HG02610 (cell line): ENCODE results near the gene RNF11.
A peak's percentile ranks its signal among the peaks of the same experiment; 100 is the strongest.

Source experiments
- ATAC-seq: cut with Tn5 transposase; IDR thresholded peaks from one replicate; pipeline ENCODE4 v1.9.1; 2021; ENCODE audit warnings: mild to moderate bottlenecking, moderate library complexity; ENCODE audit not compliant: unreplicated experiment

The RNF11 gene

DNA sequence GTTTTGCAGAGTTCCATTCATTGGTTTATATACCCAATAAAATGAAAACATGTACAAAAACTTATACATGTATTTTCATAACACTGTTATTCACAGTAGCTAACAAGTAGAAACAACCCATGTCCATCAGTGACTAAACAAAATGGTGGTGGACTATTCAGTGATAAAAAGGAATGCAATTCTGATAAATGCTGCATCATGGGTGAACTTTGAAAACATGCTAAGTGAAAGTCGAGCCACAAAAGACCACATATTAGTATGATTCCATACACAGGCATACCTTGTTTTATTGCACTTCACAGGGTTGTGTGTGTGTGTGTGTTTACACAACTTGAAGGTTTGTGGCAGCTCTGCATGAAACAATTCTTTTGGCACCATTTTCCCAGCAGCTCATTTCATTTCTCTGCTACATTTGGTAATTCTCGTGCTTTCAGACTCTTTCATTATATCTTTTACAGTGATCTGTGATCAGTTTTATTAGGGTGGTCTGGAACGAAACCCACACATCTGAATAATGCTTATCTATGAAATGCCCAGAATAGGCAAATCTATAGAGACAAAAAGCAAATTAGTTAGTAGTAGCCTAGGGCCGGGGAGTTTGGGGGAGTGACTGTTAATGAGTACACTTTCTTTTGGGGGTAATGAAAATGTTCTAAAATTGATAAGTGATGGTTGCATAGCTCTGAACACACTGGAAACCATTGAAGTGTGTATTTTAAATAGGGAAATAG is 27.2 kb downstream of the RNF11 start:
- no peak for ATAC-seq

- ATAC-seq: no peak
Measured at GRCh38 chr1:51264451-51264850, 28.4 kb downstream of the RNF11 start.

DNA sequence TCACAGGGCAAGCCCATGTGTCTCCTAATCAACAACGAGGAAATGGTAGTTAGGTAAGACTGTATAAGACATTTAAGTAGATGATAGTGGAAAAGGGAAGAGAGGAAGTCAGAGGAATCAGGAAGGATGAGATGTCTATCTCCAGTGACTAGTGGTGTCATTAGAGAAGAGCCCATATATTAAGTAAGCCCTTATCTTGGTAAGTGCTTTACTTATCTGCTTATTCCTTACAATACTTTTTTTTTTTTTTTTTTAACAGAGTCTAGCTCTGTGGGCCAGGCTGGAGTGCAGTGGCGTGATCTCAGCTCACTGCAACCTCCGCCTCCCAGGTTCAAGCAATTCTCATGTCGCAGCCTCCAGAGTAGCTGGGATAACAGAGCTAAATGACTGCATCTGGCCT is 29.5 kb downstream of the RNF11 start:
- no peak for ATAC-seq

DNA sequence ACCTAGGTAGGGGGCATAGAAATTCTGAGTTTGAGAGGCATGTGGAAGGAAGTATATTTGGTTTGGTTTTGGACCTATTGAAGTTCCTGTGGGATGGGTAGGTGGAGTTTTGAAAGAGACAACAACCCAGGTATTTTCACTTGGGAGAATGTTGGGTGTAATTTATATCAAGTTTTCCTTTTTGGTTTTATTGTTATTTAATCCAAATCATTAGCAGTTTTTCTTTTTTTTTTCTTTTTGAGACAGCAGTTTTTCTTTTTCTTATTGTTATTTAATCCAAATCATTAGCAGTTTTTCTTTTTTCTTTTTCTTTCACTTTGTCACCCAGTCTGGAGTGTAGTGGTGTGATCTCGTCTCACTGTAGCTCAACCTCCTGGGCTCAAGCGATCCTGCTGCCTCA is 30.1 kb downstream of the RNF11 start:
- no peak for ATAC-seq

GRCh38 chr1:51266791-51267190 is 30.7 kb downstream of the RNF11 start:
- no peak for ATAC-seq

DNA sequence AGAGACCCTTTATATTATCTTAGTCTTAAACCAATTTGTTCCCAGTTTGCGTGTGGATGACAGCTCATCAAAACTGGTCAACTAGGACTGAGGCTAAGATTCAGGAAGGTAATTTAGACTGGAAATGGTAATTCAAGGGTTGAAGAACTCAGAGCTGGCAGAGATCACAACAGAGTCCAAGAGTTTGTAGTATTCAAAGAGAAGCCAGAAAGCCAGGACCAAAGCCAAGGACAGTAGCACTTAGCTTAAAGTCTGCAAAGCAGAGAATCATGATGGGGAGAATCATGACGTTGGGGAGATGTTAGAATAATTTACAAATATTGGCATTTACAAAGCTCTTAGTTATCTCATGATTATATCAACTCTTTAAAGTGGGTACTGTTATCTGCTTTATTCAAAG is 32.6 kb downstream of the RNF11 start:
- ATAC-seq: no peak

DNA sequence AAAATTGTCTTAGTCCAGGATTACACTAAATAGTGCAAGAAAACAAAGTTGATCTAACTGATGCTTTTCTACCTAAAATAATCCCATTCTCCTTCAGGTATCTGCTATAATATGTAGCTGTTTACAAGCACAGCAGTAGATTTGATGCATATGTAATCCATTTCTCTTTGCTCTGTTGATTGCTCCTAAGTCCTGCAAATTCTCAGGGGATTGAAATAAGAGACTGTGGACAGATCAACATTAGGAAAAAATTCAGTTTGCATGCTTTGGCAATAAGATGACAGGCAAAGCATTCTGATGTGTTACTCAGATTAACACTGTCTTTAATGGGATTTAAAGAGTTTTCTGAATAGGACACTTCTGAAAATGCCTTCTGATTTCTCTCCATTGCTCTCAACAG is 34.7 kb downstream of the RNF11 start:
- ATAC-seq: no peak

DNA sequence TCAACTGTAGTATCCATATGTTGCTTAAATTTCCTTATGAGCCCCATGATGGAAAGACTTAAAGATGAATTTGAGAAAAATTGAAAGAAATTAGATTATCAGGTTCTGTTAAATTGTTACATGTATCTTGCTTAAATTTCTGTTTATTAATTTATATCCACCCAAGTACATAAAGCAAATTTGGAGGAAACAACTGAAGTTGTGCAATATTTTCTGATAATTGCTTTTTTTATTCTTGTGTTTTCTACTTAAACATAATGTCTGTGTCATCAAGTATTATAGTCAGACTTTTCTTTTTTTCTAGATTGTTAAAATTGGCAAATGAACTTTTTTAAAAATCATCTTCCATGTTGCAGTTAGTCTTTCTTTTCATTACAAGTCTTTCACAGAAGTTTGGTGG is 36.8 kb downstream of the RNF11 start:
- ATAC-seq: no peak

DNA sequence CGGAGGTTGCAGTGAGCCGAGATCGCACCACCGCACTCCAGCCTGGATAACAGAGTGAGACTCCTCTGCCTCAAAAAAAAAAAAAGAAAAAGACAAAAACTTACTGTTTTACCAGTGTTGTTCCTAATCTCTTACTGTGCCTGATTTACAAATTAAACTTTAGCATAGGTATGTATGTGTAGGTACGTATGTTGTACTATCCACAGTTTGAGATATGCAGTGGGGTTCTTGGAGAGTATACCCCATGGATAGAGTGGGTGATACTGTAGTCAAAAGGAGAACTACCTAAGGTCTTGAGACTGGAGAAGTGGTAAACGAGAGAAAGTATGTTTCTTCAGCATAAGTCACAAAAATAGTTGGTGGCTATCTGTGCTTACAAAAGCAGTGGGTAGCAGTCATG is 38.6 kb downstream of the RNF11 start:
- no peak for ATAC-seq

DNA sequence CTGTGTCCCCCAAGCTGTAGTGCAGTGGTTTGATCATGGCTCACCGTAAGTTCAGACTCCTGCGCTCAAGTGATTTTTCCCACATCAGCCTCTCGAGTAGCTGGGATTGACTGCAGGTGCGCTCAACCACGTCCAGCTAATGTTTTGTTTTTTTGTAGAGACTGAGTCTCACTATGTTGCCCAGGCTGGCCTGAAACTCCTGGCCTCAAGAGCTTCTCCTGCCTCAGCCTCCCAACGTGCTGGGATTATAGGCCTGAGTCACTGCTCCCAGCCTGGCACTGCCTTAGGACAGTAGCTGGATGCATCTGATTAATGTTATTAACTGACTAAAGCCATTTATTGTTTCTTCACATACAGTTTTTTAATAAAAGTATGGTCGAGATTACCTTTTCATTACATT is 40.2 kb downstream of the RNF11 start:
- ATAC-seq: no peak

- no peak for ATAC-seq
Measured at GRCh38 chr1:51280321-51280978, 44.4 kb downstream of the RNF11 start.

- ATAC-seq: no peak
Measured at GRCh38 chr1:51281807-51282206, 45.7 kb downstream of the RNF11 start.

DNA sequence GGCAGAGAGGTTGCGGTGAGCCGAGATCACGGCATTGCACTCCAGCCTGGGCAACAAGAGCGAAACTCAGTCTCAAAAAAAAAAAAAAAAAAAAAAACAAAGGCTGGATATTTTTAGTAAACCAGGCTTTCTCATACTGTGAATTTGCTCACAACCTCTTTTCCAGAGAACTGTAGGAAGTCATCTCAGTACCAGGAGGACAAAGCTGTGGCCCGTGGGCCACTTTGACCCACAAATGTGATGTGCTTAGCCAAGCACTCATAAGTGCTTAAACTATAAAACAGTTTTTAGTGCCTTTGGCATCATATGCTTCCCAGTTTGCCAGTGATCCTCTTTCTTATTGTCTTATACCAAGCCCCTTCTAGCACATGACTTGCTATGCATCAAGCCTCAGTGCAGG is 46.5 kb downstream of the RNF11 start:
- ATAC-seq: no peak

- no peak for ATAC-seq
Measured at GRCh38 chr1:51283979-51284378, 47.9 kb downstream of the RNF11 start.

GRCh38 chr1:51284487-51284954 is 48.4 kb downstream of the RNF11 start:
- peak; percentile 41 for ATAC-seq

DNA sequence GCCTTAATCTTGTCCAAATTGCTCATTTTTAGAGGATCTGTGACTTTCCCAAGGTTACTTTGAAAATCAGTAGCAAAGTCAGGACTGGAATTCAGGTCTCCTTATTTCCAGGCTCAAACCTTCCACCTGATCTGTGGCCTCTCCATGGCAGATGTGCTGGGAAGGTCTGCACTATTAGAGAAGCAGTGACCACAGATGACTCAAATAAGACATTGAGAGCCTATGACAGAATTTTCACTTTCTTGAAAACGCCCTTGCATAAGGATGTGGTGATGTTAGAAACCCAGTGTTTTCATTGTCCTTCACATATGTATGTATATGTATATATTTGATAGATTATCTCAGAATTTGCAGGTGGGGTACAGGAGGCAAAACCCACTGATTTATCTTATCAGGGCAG is 49.0 kb downstream of the RNF11 start:
- peak; percentile 97 for ATAC-seq

DNA sequence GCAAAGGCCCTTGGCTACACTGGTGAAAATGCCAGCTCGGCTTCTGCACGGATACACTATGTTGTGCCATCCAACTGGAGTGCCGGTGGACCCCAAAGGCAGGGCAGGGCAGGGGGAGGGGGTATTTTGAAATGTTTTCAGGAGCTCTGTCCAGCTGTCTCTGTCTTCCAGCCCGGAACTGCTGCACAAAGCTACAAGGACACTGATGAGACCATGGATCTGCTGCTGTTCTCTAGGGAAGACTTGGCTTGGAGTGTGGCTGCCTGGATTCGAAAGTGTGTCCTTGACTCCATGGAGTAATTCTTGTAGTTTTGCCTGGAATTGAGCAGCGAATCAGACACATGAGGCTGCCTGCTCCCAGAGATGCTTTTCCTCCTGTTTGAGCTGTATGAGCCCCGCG is 51.9 kb downstream of the RNF11 start:
- no peak for ATAC-seq

GRCh38 chr1:51288578-51288977 is 52.5 kb downstream of the RNF11 start:
- no peak for ATAC-seq

DNA sequence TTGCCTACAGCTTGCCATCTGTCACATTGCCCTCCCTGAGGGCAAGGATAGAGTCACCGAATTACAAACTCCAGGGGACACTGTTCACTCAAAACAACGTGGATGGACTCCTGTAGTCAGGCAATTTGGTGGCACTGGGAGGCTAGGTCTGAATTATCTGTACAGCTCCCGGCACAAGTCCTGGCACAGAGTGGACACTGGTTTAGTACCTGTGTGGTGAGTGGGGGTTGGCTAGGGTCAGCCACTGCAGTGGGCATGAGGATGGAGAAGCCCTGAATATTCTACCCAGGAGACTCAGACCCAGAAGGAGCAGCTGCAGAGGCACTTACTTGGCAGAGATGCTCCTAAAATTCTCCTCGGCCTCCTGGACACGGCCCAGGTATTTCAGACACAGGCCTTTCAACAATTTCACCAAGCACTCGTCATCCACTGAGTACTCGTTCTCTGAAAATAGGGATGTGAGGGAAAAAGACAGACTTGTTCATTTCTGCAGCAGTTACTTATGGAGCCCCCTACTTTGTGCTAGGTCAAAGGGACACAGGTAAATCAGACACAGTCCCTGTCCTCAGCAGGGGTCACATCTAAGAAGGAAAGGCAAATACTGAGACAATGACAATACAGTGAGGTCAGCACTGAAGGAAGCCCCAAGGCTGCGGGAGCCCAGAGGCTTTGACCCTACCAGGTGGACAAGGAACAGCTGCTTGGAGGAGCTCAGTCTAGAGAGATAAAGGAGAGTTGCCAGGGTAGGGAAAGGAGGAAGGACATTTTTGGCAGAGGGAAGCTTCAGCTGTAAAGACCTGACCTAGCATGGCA is 53.8 kb downstream of the RNF11 start:
- no peak for ATAC-seq

GRCh38 chr1:51290489-51290847 is 54.4 kb downstream of the RNF11 start:
- ATAC-seq: no peak

GRCh38 chr1:51293898-51294515 is 57.9 kb downstream of the RNF11 start:
- no peak for ATAC-seq
